ENCODE data around the gene UBE2I.
"Not testable (repeated sequence)": the region's sequence is repeated elsewhere in the genome, so short reads cannot be mapped to it uniquely, and the experiment has no call there.

The UBE2I gene

GRCh38 chr16:1314399-1315068, 5.1 kb downstream of the UBE2I start:
- DNase-seq (ENCODE audit: low read depth), result no peak

- no peak for DNase-seq (ENCODE audit: low read depth)
These were observed 5.9 kb downstream of the UBE2I start for GRCh38 chr16:1315081-1316032.

GRCh38 chr16:1316033-1316405, 6.6 kb downstream of the UBE2I start:
- no peak for DNase-seq (ENCODE audit: low read depth)

- no peak for DNase-seq (ENCODE audit: low read depth)
These were observed 8.2 kb downstream of the UBE2I start for GRCh38 chr16:1317479-1318267.

GRCh38 chr16:1318268-1318545, 8.8 kb downstream of the UBE2I start:
- no peak for DNase-seq (ENCODE audit: low read depth)

GRCh38 chr16:1319041-1319440, 9.6 kb downstream of the UBE2I start:
- DNase-seq (ENCODE audit: low read depth), result no peak

- no peak for DNase-seq (ENCODE audit: low read depth)
These were observed 10.7 kb downstream of the UBE2I start for GRCh38 chr16:1320097-1320496.

GRCh38 chr16:1320658-1321240, 11.3 kb downstream of the UBE2I start:
- no peak for DNase-seq (ENCODE audit: low read depth)

GRCh38 chr16:1322407-1322806, 13.0 kb downstream of the UBE2I start:
- no peak for DNase-seq (ENCODE audit: low read depth)

- DNase-seq (ENCODE audit: low read depth), result no peak
These were observed 14.1 kb downstream of the UBE2I start for GRCh38 chr16:1323296-1324239.

- DNase-seq (ENCODE audit: low read depth), result no peak
These were observed 14.9 kb downstream of the UBE2I start for GRCh38 chr16:1324286-1324826.

GRCh38 chr16:1325261-1325660, 15.8 kb downstream of the UBE2I start:
- DNase-seq (ENCODE audit: low read depth), result no peak

- no peak for DNase-seq (ENCODE audit: low read depth)
These were observed 16.4 kb downstream of the UBE2I start for GRCh38 chr16:1325673-1326371.

- DNase-seq (ENCODE audit: low read depth), result no peak
These were observed 17.0 kb downstream of the UBE2I start for GRCh38 chr16:1326391-1326790.

- no peak for DNase-seq (ENCODE audit: low read depth)
These were observed 17.6 kb downstream of the UBE2I start for GRCh38 chr16:1326946-1327618.

- DNase-seq (ENCODE audit: low read depth), result no peak
These were observed 18.1 kb downstream of the UBE2I start for GRCh38 chr16:1327619-1327947.

- not testable (repeated sequence) for DNase-seq (ENCODE audit: low read depth)
These were observed 18.7 kb downstream of the UBE2I start for GRCh38 chr16:1328136-1328535.

GRCh38 chr16:1328961-1329360, 19.5 kb downstream of the UBE2I start:
- DNase-seq (ENCODE audit: low read depth), result not testable (repeated sequence)

GRCh38 chr16:1330260-1330914, 21.0 kb downstream of the UBE2I start:
- DNase-seq (ENCODE audit: low read depth), result no peak
